Measurements from ENCODE around the gene CYLD.

CYLD gene

DNA sequence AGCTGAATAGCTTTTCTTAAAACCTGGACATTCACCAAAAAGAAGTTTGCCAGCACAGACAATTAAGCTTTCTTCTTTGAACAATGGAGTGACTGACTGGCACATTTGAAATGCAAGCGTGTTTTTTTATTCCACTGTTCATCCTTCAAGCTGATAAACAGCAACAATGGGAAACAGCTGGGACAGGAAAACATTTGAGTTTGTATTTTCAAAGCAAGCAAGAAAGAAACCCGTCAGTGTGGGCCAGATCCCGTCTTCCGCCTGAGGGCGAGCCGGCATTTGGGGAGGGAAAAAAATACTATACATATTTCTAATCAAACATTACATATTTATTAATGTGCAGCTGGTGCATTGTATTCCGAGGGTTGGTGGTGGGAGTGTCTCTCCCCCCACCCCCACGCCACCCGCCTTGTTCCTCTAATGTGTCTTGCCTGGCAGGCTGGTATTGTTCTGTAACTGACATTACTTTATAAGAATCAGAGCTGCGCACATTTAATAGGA is 94.3 kb downstream of the CYLD start:
- Mint-ChIP-seq H3K9me3 (peaks cover 7% of the 10 kb centered on the region), H3K27ac (no peak overlapping the region), H3K36me3 (ENCODE audit: low read depth) (no peaks in the 10 kb centered on the region), H3K4me3 (no peak overlapping the region), H3K4me1 (no peaks in the 10 kb centered on the region), H3K27me3 (ENCODE audit: low read depth) (peaks cover 19% of the 10 kb centered on the region)
- TF ChIP-seq, protein P1, sequence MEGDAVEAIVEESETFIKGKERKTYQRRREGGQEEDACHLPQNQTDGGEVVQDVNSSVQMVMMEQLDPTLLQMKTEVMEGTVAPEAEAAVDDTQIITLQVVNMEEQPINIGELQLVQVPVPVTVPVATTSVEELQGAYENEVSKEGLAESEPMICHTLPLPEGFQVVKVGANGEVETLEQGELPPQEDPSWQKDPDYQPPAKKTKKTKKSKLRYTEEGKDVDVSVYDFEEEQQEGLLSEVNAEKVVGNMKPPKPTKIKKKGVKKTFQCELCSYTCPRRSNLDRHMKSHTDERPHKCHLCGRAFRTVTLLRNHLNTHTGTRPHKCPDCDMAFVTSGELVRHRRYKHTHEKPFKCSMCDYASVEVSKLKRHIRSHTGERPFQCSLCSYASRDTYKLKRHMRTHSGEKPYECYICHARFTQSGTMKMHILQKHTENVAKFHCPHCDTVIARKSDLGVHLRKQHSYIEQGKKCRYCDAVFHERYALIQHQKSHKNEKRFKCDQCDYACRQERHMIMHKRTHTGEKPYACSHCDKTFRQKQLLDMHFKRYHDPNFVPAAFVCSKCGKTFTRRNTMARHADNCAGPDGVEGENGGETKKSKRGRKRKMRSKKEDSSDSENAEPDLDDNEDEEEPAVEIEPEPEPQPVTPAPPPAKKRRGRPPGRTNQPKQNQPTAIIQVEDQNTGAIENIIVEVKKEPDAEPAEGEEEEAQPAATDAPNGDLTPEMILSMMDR (IDR thresholded peaks at IDR 0.05; ENCODE audit: unreplicated experiment in 3 of 3): no peak

GRCh38 chr16:50837324-50837723 is 95.4 kb downstream of the CYLD start:
- H3K27ac Mint-ChIP-seq: no peak overlapping the region
- peaks cover 7% of the 10 kb centered on the region for H3K9me3 Mint-ChIP-seq
- no peaks in the 10 kb centered on the region for H3K4me1 Mint-ChIP-seq
- H3K4me3 Mint-ChIP-seq: no peak overlapping the region
- TF ChIP-seq, protein P1 (IDR thresholded peaks at IDR 0.05; ENCODE audit: unreplicated experiment in 3 of 3): no peak
- H3K27me3 Mint-ChIP-seq (ENCODE audit: low read depth): peaks cover 31% of the 10 kb centered on the region
- H3K36me3 Mint-ChIP-seq (ENCODE audit: low read depth): no peaks in the 10 kb centered on the region

- Mint-ChIP-seq H3K4me1 (no peaks in the 10 kb centered on the region), H3K27ac (no peak overlapping the region), H3K9me3 (peaks cover 5% of the 10 kb centered on the region), H3K4me3 (no peak overlapping the region), H3K36me3 (ENCODE audit: low read depth) (no peaks in the 10 kb centered on the region), H3K27me3 (ENCODE audit: low read depth) (peaks cover 31% of the 10 kb centered on the region)
- TF ChIP-seq, protein P1 (IDR thresholded peaks at IDR 0.05; ENCODE audit: unreplicated experiment in 3 of 3): no peak
Observed at GRCh38 chr16:50838165-50838564, 96.3 kb downstream of the CYLD start.

GRCh38 chr16:50838885-50839284 is 97.0 kb downstream of the CYLD start:
- TF ChIP-seq, protein P1 (IDR thresholded peaks at IDR 0.05; ENCODE audit: unreplicated experiment in 3 of 3): no peak
- Mint-ChIP-seq H3K36me3 (ENCODE audit: low read depth) (no peaks in the 10 kb centered on the region), H3K4me3 (no peak overlapping the region), H3K27ac (no peak overlapping the region), H3K9me3 (peaks cover 3% of the 10 kb centered on the region), H3K4me1 (no peaks in the 10 kb centered on the region), H3K27me3 (ENCODE audit: low read depth) (peaks cover 31% of the 10 kb centered on the region)

- TF ChIP-seq, protein P1 (IDR thresholded peaks at IDR 0.05; ENCODE audit: unreplicated experiment in 3 of 3): no peak
- Mint-ChIP-seq H3K4me1 (no peaks in the 10 kb centered on the region), H3K27ac (no peak overlapping the region), H3K9me3 (peaks cover under 1% of the 10 kb centered on the region), H3K36me3 (ENCODE audit: low read depth) (no peaks in the 10 kb centered on the region), H3K27me3 (ENCODE audit: low read depth) (peaks cover 31% of the 10 kb centered on the region), H3K4me3 (no peak overlapping the region)
Observed at GRCh38 chr16:50839356-50839755, 97.5 kb downstream of the CYLD start.

DNA sequence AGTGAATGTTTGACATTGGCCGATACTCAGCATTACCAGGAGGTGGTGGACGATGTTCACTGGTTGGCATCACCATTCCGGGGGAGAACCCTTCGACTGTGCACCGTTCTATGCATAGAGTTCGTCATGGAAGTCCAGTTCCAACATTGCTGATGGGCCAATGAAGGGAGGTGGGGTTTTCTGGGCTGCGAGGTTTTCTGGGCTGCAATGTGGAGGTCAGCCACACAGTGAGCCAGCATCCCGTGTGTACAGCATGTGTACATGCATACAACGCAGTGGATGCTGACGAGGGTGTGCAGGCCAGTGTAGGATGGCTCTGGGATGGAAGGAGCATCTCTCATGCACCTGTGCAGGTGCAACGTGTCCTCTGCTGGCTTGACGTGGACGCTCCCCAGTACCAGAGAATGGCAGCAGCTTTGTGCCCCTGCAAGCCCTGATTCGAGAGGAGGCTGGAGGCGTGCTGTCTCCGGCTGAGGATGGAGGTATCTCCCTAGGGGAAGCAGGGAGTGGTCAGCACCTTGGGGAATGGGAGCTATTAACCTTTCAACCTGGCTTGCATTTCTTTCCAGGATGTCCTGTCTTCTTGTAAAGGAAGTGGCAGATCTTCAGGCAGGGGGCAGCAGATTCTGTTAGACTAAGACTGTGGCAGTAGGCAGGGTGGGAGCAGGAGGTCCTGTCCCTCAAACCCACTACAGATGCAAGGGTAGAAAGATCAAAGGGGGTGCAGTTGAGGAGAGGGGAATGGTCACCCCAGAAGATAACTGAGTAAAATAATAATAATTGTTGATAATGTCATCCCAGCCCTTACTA is 98.2 kb downstream of the CYLD start:
- Mint-ChIP-seq H3K4me3 (peak overlapping the region in 1 of 3 experiments; percentile 37), H3K27ac (no peak overlapping the region), H3K4me1 (no peaks in the 10 kb centered on the region), H3K36me3 (ENCODE audit: low read depth) (no peaks in the 10 kb centered on the region), H3K27me3 (ENCODE audit: low read depth) (peaks cover 31% of the 10 kb centered on the region), H3K9me3 (no peaks in the 10 kb centered on the region)
- TF ChIP-seq, protein P1 (IDR thresholded peaks at IDR 0.05; ENCODE audit: unreplicated experiment in 3 of 3): no peak
